ENCODE results near the gene ENDOG.

DNA sequence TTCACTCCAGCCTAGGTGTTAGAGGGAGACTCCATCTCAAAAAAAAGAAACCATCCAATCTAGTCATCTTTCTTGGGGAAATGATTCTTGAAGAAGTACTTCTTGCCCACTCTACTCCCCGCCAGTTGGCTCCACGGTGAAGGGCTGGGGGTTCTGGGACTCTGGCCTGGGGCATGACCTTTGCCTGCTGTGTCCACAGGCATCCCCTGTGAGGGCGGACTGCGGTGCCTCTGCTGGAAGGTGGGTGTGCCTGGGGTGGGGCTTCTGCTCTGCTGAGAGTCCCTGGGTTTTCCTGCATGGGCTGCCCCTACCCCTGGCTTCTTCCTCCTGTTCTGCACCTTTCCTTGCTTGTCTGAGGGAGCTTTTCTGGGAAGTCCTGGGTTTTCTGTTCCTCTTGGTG is 27.8 kb upstream of the ENDOG start:
- no peak for TF ChIP-seq POLR2A (IDR thresholded peaks at IDR 0.05)
- TF ChIP-seq, protein P1, sequence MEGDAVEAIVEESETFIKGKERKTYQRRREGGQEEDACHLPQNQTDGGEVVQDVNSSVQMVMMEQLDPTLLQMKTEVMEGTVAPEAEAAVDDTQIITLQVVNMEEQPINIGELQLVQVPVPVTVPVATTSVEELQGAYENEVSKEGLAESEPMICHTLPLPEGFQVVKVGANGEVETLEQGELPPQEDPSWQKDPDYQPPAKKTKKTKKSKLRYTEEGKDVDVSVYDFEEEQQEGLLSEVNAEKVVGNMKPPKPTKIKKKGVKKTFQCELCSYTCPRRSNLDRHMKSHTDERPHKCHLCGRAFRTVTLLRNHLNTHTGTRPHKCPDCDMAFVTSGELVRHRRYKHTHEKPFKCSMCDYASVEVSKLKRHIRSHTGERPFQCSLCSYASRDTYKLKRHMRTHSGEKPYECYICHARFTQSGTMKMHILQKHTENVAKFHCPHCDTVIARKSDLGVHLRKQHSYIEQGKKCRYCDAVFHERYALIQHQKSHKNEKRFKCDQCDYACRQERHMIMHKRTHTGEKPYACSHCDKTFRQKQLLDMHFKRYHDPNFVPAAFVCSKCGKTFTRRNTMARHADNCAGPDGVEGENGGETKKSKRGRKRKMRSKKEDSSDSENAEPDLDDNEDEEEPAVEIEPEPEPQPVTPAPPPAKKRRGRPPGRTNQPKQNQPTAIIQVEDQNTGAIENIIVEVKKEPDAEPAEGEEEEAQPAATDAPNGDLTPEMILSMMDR (IDR thresholded peaks at IDR 0.05) = no peak
- TF ChIP-seq POLR2AphosphoS5 (IDR thresholded peaks at IDR 0.05; ENCODE audit: insufficient read depth in 1 of 2, low read depth in 1 of 2) = no peak
